Adrenal gland (tissue), 12 donors: ENCODE data around the gene RPS2. TPM values are rescaled to one million over a fixed set of nuclear protein-coding genes. Genes with fewer than 3 reads are reported as not detected.

Experiments
- DNase-seq, 7 donors: peaks; one replicate each; pipeline ENCODE4 v3.0.0-alpha.2; 2019 to 2020
- H3K27ac ChIP-seq, 5 donors: fragments of 200-600 bp; sonication (generic) in 4 of 5; 1 replicate in 3 of 5; 2 replicates in 2 of 5; pipeline versions ENCODE4 v1.5.1 to v1.8.0; 2016 to 2020; ENCODE audit warnings: mild to moderate bottlenecking in 1 of 5
- H3K27me3 ChIP-seq: fragments of 200-600 bp; 2 replicates; pipeline ENCODE4 v1.8.0; 2021
- H3K36me3 ChIP-seq, 2 donors: fragments of 200-600 bp; replicated peaks in 1 of 2; 1 replicate in 1 of 2; 2 replicates in 1 of 2; pipeline versions ENCODE4 v1.5.1 to v1.8.0; 2018 to 2022
- H3K4me1 ChIP-seq, 2 donors: fragments of 200-600 bp; replicated peaks in 1 of 2; 1 replicate in 1 of 2; 2 replicates in 1 of 2; pipeline versions ENCODE4 v1.5.1 to v1.8.0; 2018 to 2021
- H3K4me3 ChIP-seq, 4 donors: fragments of 200-600 bp; sonication (generic) in 3 of 4; one replicate each; pipeline ENCODE4 v1.5.1; 2016 to 2018
- H3K9me3 ChIP-seq, 3 donors: fragments of 200-600 bp; sonication (generic) in 1 of 3; replicated peaks in 1 of 3; 1 replicate in 2 of 3; 2 replicates in 1 of 3; pipeline versions ENCODE4 v1.5.1 to v1.8.0; 2016 to 2021
- POLR2A ChIP-seq, 2 donors: fragments of 450-650 bp; IDR thresholded peaks; one replicate each; pipeline ENCODE4 v1.6.1; 2017; ENCODE audit warnings: antibody characterized with exemption in 2 of 2, mild to moderate bottlenecking in 2 of 2, moderate library complexity in 1 of 2
- WGBS, 4 donors: extraction: QIAGEN DNeasy Blood & Tissue Kit in 2 of 4; methylation state at CpG; one replicate each; pipeline versions ENCODE4 v1.1.5 to v1.1.7; 2013 to 2017; 5-methylcytosine and 5-hydroxymethylcytosine counted together
- intact Hi-C, 2 donors: fragments of 100-400 bp; cut with DNase I; formaldehyde crosslinking; loops; one replicate each; pipeline versions ENCODE4 v1.14.1 to v1.15.0; 2022 to 2023
- polyA plus RNA-seq, 3 donors: library from polyadenylated mRNA; stranded (reverse); fragments of 200-250 nt in 2 of 3; fragments of 350-450 nt in 1 of 3; fragmentation: Illumina TruSeq in 1 of 3; extraction: RNeasy Lipid Tissue Mini Kit (QIAGEN cat#74804) in 1 of 3; gene quantifications; one replicate each; pipeline ENCODE4 v1.2.3, GENCODE V29; 2013 to 2014
- total RNA-seq, 9 donors: library from RNA; depleted of rRNA in 4 of 9; stranded (reverse); fragments of >200 nt in 4 of 9; fragments of 120-200 nt in 1 of 9; fragmentation: NEBNext Ultra II Directional in 1 of 9; extraction: Animal tissue kit (Norgen Biotek cat#: 25700) in 1 of 9; gene quantifications; one replicate each; pipeline versions ENCODE4 v1.1.0 to v1.2.4, GENCODE V29; 2013 to 2023
- TF ChIP-seq, protein P1 (sequence below), 6 experiments: fragments of 450-650 bp in 4 of 6; fragments of 200-600 bp in 2 of 6; sonication (generic) in 1 of 6; IDR thresholded peaks; 1 replicate in 5 of 6; 2 replicates in 1 of 6; pipeline versions ENCODE4 v1.5.1 to v1.8.0; 2016 to 2021; ENCODE audit warnings: antibody characterized with exemption in 6 of 6, mild to moderate bottlenecking in 2 of 6, moderate library complexity in 1 of 6
- donor health status: healthy with polysubstance abuse.
- donor health status: Bipolar disorder and iron deficiency.
- donor health status: DM: yes; HTN: yes; CAD: no.
- donor health status: DM: no; HTN: no; CAD: no.
- donor health status: DM: no; HTN: no; CAD: no.
- donor health status: DM: yes; HTN: yes; CAD: no.

RPS2 gene
- total and polyA plus RNA-seq, 12 donors: 1,045 to 4,016 (median 1,739) TPM

GRCh38 chr16:1976216-1976520 lies 11.5 kb upstream of the RPS2 start:
- DNase-seq: no peak
- H3K27me3 ChIP-seq: peaks cover 25% of the 10 kb centered on the region
- peaks cover 7 to 14% of the 10 kb centered on the region in 2 donors for H3K4me1 ChIP-seq
- TF ChIP-seq, protein P1, sequence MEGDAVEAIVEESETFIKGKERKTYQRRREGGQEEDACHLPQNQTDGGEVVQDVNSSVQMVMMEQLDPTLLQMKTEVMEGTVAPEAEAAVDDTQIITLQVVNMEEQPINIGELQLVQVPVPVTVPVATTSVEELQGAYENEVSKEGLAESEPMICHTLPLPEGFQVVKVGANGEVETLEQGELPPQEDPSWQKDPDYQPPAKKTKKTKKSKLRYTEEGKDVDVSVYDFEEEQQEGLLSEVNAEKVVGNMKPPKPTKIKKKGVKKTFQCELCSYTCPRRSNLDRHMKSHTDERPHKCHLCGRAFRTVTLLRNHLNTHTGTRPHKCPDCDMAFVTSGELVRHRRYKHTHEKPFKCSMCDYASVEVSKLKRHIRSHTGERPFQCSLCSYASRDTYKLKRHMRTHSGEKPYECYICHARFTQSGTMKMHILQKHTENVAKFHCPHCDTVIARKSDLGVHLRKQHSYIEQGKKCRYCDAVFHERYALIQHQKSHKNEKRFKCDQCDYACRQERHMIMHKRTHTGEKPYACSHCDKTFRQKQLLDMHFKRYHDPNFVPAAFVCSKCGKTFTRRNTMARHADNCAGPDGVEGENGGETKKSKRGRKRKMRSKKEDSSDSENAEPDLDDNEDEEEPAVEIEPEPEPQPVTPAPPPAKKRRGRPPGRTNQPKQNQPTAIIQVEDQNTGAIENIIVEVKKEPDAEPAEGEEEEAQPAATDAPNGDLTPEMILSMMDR (IDR thresholded peaks at IDR 0.05): no peak
- TF ChIP-seq POLR2A (IDR thresholded peaks at IDR 0.05): no peak
- peaks cover 0 to 47% of the 10 kb centered on the region in 2 donors for H3K36me3 ChIP-seq
- WGBS, 4 donors: 86 to 95% (median 91%) methylated on average over 4 to 8 of the region's 8 CpGs
- intact Hi-C loops: no loop called here
- H3K9me3 ChIP-seq: no peaks in the 10 kb centered on the region
- H3K27ac ChIP-seq: no peak overlapping the region
- H3K4me3 ChIP-seq: no peak overlapping the region

DNA sequence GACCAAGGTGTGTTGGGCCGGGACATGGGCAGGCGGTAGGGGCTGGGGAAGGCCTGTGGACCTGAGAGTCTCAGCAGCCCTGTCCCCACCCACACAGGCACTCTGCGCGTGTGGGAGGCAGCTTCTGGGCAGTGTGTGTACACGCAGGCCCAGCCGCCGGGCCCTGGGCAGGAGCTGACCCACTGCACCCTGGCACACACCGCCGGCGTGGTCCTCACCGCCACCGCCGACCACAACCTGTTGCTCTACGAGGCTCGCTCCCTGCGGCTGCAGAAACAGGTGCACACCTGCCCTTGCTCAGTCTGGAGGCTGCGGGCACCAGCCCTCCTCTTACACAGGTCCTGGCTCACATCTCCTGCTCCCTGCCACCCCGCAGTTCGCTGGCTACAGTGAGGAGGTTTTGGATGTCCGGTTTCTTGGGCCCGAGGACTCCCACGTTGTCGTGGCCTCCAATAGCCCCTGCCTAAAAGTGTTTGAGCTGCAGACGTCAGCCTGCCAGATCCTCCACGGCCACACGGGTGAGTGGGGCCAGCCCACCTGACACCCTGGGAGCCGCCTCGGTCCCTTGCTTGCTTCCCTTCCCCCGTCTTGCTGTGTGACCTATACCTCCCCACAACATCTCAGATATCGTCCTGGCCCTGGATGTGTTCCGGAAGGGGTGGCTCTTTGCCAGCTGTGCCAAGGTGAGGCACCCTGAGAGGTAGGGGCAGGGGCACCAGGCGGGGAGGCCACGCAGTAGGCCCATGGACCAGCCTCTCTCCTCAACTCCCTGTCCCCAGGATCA lies 11.0 kb upstream of the RPS2 start:
- Histone ChIP-seq H3K27me3 (peaks cover 20% of the 10 kb centered on the region), H3K4me3 (no peak overlapping the region), H3K36me3 (peaks cover 0 to 47% of the 10 kb centered on the region in 2 donors), H3K4me1 (peaks cover 7 to 20% of the 10 kb centered on the region in 2 donors), H3K27ac (no peak overlapping the region), H3K9me3 (no peaks in the 10 kb centered on the region)
- TF ChIP-seq, protein P1 (IDR thresholded peaks at IDR 0.05): no peak
- TF ChIP-seq POLR2A (IDR thresholded peaks at IDR 0.05): no peak
- intact Hi-C loops: no loop called here
- 91 to 95% (median 91%) methylated on average over 22 to 33 of the region's 33 CpGs for WGBS, 4 donors
- DNase-seq: no peak

DNA sequence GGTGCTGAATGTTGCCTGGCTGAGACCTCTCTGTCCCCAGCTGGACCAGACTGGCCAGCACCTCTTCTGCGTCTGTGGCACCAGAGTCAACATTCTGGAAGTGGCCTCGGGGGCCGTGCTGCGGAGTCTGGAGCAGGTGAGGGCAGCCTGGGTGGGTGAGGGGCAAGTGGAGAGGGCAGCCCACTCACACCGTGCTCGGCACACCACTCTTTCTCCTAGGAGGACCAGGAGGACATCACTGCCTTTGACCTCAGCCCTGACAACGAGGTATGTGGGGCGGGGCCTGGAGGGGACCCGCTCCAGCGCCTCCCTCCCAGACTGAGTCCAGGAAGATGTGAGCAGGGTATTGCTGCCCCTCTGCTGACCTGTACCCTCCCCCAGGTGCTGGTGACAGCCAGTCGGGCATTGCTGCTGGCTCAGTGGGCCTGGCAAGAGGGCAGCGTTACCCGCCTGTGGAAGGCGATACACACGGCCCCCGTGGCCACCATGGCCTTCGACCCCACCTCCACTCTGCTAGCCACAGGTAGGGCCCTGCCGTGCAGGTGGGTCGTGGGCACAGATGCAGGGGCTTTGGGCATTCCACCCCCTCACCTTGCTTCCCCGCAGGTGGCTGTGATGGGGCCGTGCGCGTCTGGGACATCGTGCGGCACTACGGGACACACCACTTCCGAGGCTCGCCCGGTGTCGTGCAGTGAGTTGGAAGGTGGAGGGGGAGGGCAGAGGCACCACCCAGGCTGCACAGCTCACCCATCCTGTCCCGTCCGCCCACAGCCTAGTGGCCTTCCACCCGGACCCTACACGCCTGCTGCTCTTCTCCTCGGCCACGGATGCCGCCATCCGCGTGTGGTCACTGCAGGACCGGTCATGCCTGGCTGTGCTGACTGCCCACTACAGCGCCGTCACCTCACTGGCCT lies 9.8 kb upstream of the RPS2 start:
- Histone ChIP-seq H3K4me3 (no peak overlapping the region), H3K27ac (no peak overlapping the region), H3K9me3 (no peaks in the 10 kb centered on the region), H3K4me1 (peaks cover 7 to 21% of the 10 kb centered on the region in 2 donors), H3K27me3 (peaks cover 8% of the 10 kb centered on the region), H3K36me3 (peaks cover 0 to 47% of the 10 kb centered on the region in 2 donors)
- intact Hi-C loops: no loop called here
- DNase-seq: no peak
- 89 to 94% (median 93%) methylated on average over 24 to 42 of the region's 42 CpGs for WGBS, 4 donors
- TF ChIP-seq, protein P1 (IDR thresholded peaks at IDR 0.05): no peak
- TF ChIP-seq POLR2A (IDR thresholded peaks at IDR 0.05): no peak

DNA sequence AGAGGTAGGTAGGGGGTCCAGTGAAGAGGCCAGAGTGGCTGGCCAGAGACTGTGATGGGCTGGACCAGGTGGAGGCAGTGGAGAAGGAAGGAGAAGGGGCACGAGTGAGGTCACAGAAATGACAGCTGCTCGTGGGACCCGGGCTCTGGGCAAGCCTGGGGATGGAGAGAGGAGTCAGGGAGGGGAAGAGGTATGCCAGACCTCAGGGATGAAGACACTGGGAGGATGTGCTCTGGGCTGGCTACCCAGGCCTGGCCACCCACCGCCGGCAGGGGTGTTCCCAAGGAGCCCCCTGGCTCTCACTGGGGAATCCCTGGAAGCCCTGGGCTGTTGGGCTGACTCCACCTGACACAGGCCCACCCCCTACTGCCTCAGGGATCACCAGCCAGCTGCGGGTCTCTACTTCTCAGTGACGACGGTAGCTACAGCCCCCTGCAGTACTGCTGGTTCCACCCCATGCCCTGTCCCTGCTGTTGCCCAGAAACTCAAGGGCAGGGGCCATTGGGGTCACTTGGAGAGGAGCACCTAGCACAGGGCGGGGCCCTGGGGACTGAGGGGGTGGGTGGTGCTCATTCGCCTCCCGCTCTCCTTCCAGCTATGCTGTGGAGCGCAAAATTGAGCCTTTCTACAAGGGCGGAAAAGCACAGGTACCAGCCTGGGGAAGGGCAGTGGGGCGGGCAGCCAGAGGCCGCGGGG lies 9.0 kb upstream of the RPS2 start:
- Histone ChIP-seq H3K9me3 (no peaks in the 10 kb centered on the region), H3K4me1 (peaks cover 7 to 21% of the 10 kb centered on the region in 2 donors), H3K27me3 (no peaks in the 10 kb centered on the region), H3K27ac (no peak overlapping the region), H3K36me3 (peaks cover 0 to 46% of the 10 kb centered on the region in 2 donors), H3K4me3 (no peak overlapping the region)
- intact Hi-C loops: no loop called here
- no peak for DNase-seq
- TF ChIP-seq POLR2A (IDR thresholded peaks at IDR 0.05): no peak
- TF ChIP-seq, protein P1 (IDR thresholded peaks at IDR 0.05): no peak
- 84 to 94% (median 89%) methylated on average over 12 to 16 of the region's 16 CpGs for WGBS, 4 donors
